B cell (primary cell): Measurements from ENCODE around the gene OR2L2. TPM values are rescaled to one million over a fixed set of nuclear protein-coding genes. Genes with fewer than 3 reads are reported as not detected.

Experiments
- ATAC-seq: fragments of 200-7000 bp; cut with Tn5 transposase; one replicate; pipeline ENCODE4 v1.10.0; 2021; ENCODE audit warnings: low read depth, mild to moderate bottlenecking, moderate number of reproducible peaks, moderate library complexity
- CTCF ChIA-PET: fragments of 350-600 bp; sonication (Branson Sonifier 250); formaldehyde crosslinking; loops from one replicate; lab custom pipeline; 2021; ENCODE audit warnings: antibody characterized with exemption, inconsistent platforms; lab: Charles Lee
- POLR2A ChIA-PET: fragments of 350-600 bp; sonication (Branson Sonifier 250); formaldehyde crosslinking; loops from one replicate; lab custom pipeline; 2021; ENCODE audit warnings: antibody characterized with exemption; lab: Charles Lee
- DNase-seq: peaks from one replicate; pipeline ENCODE4 v3.0.0; 2013
- H2AFZ ChIP-seq: 2 replicates; pipeline ENCODE4 v1.6.1; 2012; ENCODE audit warnings: mild to moderate bottlenecking, low read depth, low read length; ENCODE audit not compliant: insufficient read depth, poor library complexity, severe bottlenecking
- H3K27ac ChIP-seq, 2 donors: 1 replicate in 1 of 2; 2 replicates in 1 of 2; pipeline ENCODE4 v1.5.1; 2012 to 2013; ENCODE audit warnings: low read length in 2 of 2, mild to moderate bottlenecking in 2 of 2, moderate library complexity in 1 of 2
- H3K27me3 ChIP-seq, 4 experiments: fragments of 200-600 bp in 1 of 4; sonication (generic) in 1 of 4; replicated peaks in 1 of 4; 1 replicate in 2 of 4; 2 replicates in 2 of 4; pipeline versions ENCODE4 v1.6.1 to v1.7.0; 2013 to 2016; ENCODE audit warnings: low read length in 3 of 4, mild to moderate bottlenecking in 2 of 4, mixed read lengths in 1 of 4, moderate library complexity in 1 of 4; ENCODE audit not compliant: insufficient read depth in 4 of 4, control insufficient read depth in 3 of 4; ENCODE audit errors: control extremely low read depth in 1 of 4
- H3K36me3 ChIP-seq, 2 experiments: replicated peaks in 1 of 2; 1 replicate in 1 of 2; 2 replicates in 1 of 2; pipeline versions ENCODE4 v1.6.1 to v1.7.1; 2013; ENCODE audit warnings: low read length in 1 of 2; ENCODE audit not compliant: insufficient read depth in 2 of 2, control insufficient read depth in 1 of 2; ENCODE audit errors: control extremely low read depth in 1 of 2, extremely low read depth in 1 of 2
- H3K4me1 ChIP-seq, 2 donors: fragments of 200-600 bp in 1 of 2; sonication (generic) in 1 of 2; 1 replicate in 1 of 2; 2 replicates in 1 of 2; pipeline versions ENCODE4 v1.5.1 to v1.6.1; 2013 to 2017; ENCODE audit warnings: low read length in 2 of 2; ENCODE audit not compliant: control insufficient read depth in 2 of 2, insufficient read depth in 2 of 2
- H3K4me2 ChIP-seq: replicated peaks from 2 replicates; pipeline ENCODE3; 2012; ENCODE audit warnings: mild to moderate bottlenecking, low read depth, low read length; ENCODE audit not compliant: poor library complexity, severe bottlenecking
- H3K4me3 ChIP-seq, 5 experiments: fragments of 200-600 bp in 1 of 5; sonication (generic) in 1 of 5; 1 replicate in 3 of 5; 2 replicates in 2 of 5; pipeline versions ENCODE4 v1.5.1 to v1.7.0; 2011 to 2016; ENCODE audit warnings: low read length in 4 of 5, mild to moderate bottlenecking in 4 of 5, low read depth in 2 of 5, control low read depth in 1 of 5, moderate library complexity in 1 of 5; ENCODE audit not compliant: insufficient read depth in 1 of 5; ENCODE audit errors: control extremely low read depth in 1 of 5, extremely low read depth in 1 of 5
- H3K79me2 ChIP-seq: fragments of 200-600 bp; sonication (generic); one replicate; pipeline ENCODE4 v1.6.0; 2016; ENCODE audit warnings: low read length; ENCODE audit not compliant: control insufficient read depth, insufficient read depth
- H3K9ac ChIP-seq: fragments of 200-600 bp; sonication (generic); 2 replicates; pipeline ENCODE4 v1.6.1; 2017; ENCODE audit warnings: mild to moderate bottlenecking, low read length, moderate library complexity
- H3K9me3 ChIP-seq, 3 donors: one replicate each; pipeline versions ENCODE4 v1.6.1 to v1.7.1; 2013; ENCODE audit warnings: low read length in 2 of 3; ENCODE audit not compliant: control insufficient read depth in 2 of 3, insufficient read depth in 1 of 3; ENCODE audit errors: control extremely low read depth in 1 of 3
- H4K20me1 ChIP-seq: 2 replicates; pipeline ENCODE4 v1.6.0; 2012; ENCODE audit warnings: mild to moderate bottlenecking, low read length; ENCODE audit not compliant: insufficient read depth, control insufficient read depth, poor library complexity, severe bottlenecking
- H3K27ac Mint-ChIP-seq: one replicate; pipeline ENCODE4 v1.8.0; 2021; ENCODE audit warnings: mixed read lengths
- H3K27me3 Mint-ChIP-seq: one replicate; pipeline ENCODE4 v1.8.0; 2021; ENCODE audit warnings: mixed read lengths
- H3K4me1 Mint-ChIP-seq: one replicate; pipeline ENCODE4 v1.8.0; 2021; ENCODE audit warnings: mixed read lengths
- H3K4me3 Mint-ChIP-seq: one replicate; pipeline ENCODE4 v1.8.0; 2021; ENCODE audit warnings: mixed read lengths
- H3K9me3 Mint-ChIP-seq: one replicate; pipeline ENCODE4 v1.8.0; 2022; ENCODE audit warnings: mixed read lengths; ENCODE audit not compliant: insufficient read depth
- EZH2 ChIP-seq: IDR thresholded peaks from 2 replicates; pipeline ENCODE4 v1.6.1; 2012; ENCODE audit warnings: borderline replicate concordance, low read depth, mild to moderate bottlenecking, moderate library complexity, low read length; ENCODE audit not compliant: insufficient read depth, poor library complexity, severe bottlenecking
- WGBS: methylation state at CpG from one replicate; pipeline ENCODE4 v1.1.5; 2013; ENCODE audit warnings: missing lambda C conversion rate; ENCODE audit not compliant: insufficient coverage; 5-methylcytosine and 5-hydroxymethylcytosine counted together
- intact Hi-C: fragments of 100-400 bp; cut with micrococcal nuclease; formaldehyde crosslinking; loops from one replicate; pipeline ENCODE4 v1.10.0; 2022
- polyA minus RNA-seq: library from RNA; depleted of rRNA, polyadenylated mRNA; stranded (reverse); fragments of >200 nt; gene quantifications from 2 replicates; pipeline ENCODE4 v1.2.3, GENCODE V29; 2012
- polyA plus RNA-seq: library from polyadenylated mRNA; depleted of rRNA; stranded (reverse); fragments of >200 nt; gene quantifications from 2 replicates; pipeline ENCODE4 v1.2.3, GENCODE V29; 2012
- total RNA-seq, 2 donors: library from RNA; stranded (reverse); fragments of 120-200 nt in 1 of 2; gene quantifications; 1 replicate in 1 of 2; 2 replicates in 1 of 2; pipeline versions ENCODE4 v1.2.3 to v1.2.4, GENCODE V29; 2013 to 2022
- TF ChIP-seq, protein P1 (sequence below): fragments of 200-600 bp; IDR thresholded peaks from one replicate; pipeline ENCODE4 v1.8.0; 2022; ENCODE audit warnings: antibody characterized with exemption, mild to moderate bottlenecking

OR2L2 gene, protein sequence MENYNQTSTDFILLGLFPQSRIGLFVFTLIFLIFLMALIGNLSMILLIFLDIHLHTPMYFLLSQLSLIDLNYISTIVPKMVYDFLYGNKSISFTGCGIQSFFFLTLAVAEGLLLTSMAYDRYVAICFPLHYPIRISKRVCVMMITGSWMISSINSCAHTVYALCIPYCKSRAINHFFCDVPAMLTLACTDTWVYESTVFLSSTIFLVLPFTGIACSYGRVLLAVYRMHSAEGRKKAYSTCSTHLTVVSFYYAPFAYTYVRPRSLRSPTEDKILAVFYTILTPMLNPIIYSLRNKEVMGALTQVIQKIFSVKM
- total RNA-seq (0.44 and 0.52 TPM in 2 replicates), polyA plus RNA-seq (0.72 and 1.7 TPM in 2 replicates), polyA minus RNA-seq (1.1 and 1.6 TPM in 2 replicates)
- 0.40 TPM for total RNA-seq (2013)

DNA sequence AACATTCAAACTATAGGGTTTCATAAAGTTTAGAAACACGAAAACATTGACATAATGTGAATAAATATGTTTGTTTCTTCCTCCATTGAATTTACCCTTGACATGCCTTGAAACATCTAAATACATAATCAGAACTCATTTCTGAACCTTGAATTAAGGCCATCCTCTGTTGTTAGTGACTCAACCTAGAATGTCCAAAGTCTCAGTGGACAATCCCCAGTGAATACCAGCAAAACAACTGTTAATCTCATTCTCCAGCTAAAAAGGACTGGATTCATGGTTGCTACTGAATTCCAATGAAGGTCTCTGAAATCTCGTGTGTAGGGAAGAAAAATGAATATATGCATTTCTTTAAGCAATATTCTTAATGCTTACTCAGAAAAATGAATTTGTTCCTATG, at the start of gene OR2L2:
Gene OR2L2, plus strand, starts transcription at position 301 of the 400 bp plus-strand sequence. CDS start 8,198 bp downstream, outside the sequence.
- no peaks in the 10 kb centered on the region for H3K27me3 Mint-ChIP-seq
- POLR2A ChIA-PET: no interaction called here

DNA sequence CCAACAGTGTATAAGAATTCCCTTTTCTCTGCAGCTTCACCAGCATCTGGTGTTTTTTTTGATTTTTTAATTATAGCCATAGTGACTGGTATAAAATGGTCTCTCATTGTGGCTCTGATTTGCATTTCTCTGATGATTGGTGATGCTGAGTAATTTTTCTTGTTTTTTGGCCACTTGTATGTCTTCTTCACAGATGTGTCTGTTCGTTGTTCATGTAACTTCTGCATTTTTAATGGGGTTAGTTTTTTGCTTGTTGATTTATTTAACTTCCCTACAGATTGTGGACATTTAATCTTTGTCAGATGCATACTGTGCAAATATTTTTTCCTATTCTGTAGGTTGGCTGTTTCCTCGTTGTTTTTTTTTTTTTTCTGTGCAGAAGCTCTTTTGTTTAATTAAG, 36.9 kb upstream of the OR2L2 start:
- Histone ChIP-seq H2AFZ (no peak overlapping the region), H3K27me3 (no peaks in the 10 kb centered on the region), H3K4me1 (no peaks in the 10 kb centered on the region), H3K79me2 (no peaks in the 10 kb centered on the region), H3K36me3 (no peaks in the 10 kb centered on the region), H3K9me3 (no peaks in the 10 kb centered on the region), H3K9ac (no peak overlapping the region), H3K4me3 (no peak overlapping the region), H3K27ac (no peak overlapping the region), H4K20me1 (no peaks in the 10 kb centered on the region), H3K4me2 (no peak overlapping the region)
- H3K4me1 Mint-ChIP-seq: no peaks in the 10 kb centered on the region
- WGBS: no CpG with 5 or more reads among the region's 2 CpGs
- POLR2A ChIA-PET: no interaction called here
- H3K4me3 Mint-ChIP-seq: no peak overlapping the region
- H3K27ac Mint-ChIP-seq: no peak overlapping the region
- no peak for ATAC-seq
- TF ChIP-seq EZH2: no peak
- TF ChIP-seq, protein P1, sequence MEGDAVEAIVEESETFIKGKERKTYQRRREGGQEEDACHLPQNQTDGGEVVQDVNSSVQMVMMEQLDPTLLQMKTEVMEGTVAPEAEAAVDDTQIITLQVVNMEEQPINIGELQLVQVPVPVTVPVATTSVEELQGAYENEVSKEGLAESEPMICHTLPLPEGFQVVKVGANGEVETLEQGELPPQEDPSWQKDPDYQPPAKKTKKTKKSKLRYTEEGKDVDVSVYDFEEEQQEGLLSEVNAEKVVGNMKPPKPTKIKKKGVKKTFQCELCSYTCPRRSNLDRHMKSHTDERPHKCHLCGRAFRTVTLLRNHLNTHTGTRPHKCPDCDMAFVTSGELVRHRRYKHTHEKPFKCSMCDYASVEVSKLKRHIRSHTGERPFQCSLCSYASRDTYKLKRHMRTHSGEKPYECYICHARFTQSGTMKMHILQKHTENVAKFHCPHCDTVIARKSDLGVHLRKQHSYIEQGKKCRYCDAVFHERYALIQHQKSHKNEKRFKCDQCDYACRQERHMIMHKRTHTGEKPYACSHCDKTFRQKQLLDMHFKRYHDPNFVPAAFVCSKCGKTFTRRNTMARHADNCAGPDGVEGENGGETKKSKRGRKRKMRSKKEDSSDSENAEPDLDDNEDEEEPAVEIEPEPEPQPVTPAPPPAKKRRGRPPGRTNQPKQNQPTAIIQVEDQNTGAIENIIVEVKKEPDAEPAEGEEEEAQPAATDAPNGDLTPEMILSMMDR: no peak
- CTCF ChIA-PET: no interaction called here
- H3K27me3 Mint-ChIP-seq: no peaks in the 10 kb centered on the region
- H3K9me3 Mint-ChIP-seq: peaks cover 2% of the 10 kb centered on the region
- intact Hi-C loops: no loop called here
- no peak for DNase-seq

More for the DNA sequence above, at the start of gene OR2L2:
- Histone ChIP-seq H3K9ac (no peak within 1 kb of the TSS), H3K36me3 (no peaks in the 10 kb centered on the region), H3K9me3 (peaks cover 0 to 15% (median 4%) of the 10 kb centered on the region in 3 donors), H3K27ac (no peak within 1 kb of the TSS), H3K4me3 (no peak within 1 kb of the TSS), H2AFZ (no peak within 1 kb of the TSS), H3K79me2 (no peaks in the 10 kb centered on the region), H4K20me1 (no peaks in the 10 kb centered on the region), H3K4me1 (no peaks in the 10 kb centered on the region), H3K4me2 (no peak within 1 kb of the TSS), H3K27me3 (no peaks in the 10 kb centered on the region)
- TF ChIP-seq EZH2: no peak
- TF ChIP-seq, protein P1: no peak
- no peaks in the 10 kb centered on the region for H3K4me1 Mint-ChIP-seq
- intact Hi-C loops: no loop called here
- DNase-seq (no peak), ATAC-seq (no peak)
- CTCF ChIA-PET: no interaction called here
- no peak within 1 kb of the TSS for H3K4me3 Mint-ChIP-seq
- H3K9me3 Mint-ChIP-seq: peaks cover 8% of the 10 kb centered on the region
- no peak within 1 kb of the TSS for H3K27ac Mint-ChIP-seq
- no CpG with 5 or more reads among the region's 2 CpGs for WGBS
